CD4-positive, alpha-beta T cell (primary cell): ENCODE measurements around the gene SERPIND1. TPM values are rescaled to one million over a fixed set of nuclear protein-coding genes. Genes with fewer than 3 reads are reported as not detected.

Experiments used
- ATAC-seq: fragments of 200-7000 bp; cut with Tn5 transposase; one replicate; pipeline ENCODE4 v1.10.0; 2022; ENCODE audit warnings: mild to moderate bottlenecking; ENCODE audit not compliant: poor library complexity
- CTCF ChIA-PET: fragments of 350-600 bp; sonication (Branson Sonifier 250); formaldehyde crosslinking; loops from one replicate; lab custom pipeline; 2021; ENCODE audit warnings: antibody characterized with exemption, inconsistent platforms; lab: Charles Lee
- POLR2A ChIA-PET: fragments of 350-600 bp; sonication (Branson Sonifier 250); formaldehyde crosslinking; loops from one replicate; lab custom pipeline; 2021; ENCODE audit warnings: antibody characterized with exemption, inconsistent platforms; lab: Charles Lee
- DNase-seq, 14 experiments: peaks; one replicate each; pipeline ENCODE4 v3.0.0-alpha.2; 2013 to 2020; ENCODE audit warnings: mixed read lengths in 2 of 14
- H3K27ac ChIP-seq, 2 donors: one replicate each; pipeline versions ENCODE4 v1.5.1 to v1.7.0; 2013; ENCODE audit warnings: low read length in 2 of 2, low read depth in 1 of 2, mild to moderate bottlenecking in 1 of 2
- H3K27me3 ChIP-seq, 2 experiments: 1 replicate in 1 of 2; 2 replicates in 1 of 2; pipeline versions ENCODE4 v1.6.1 to v1.7.0; 2013; ENCODE audit warnings: low read length in 2 of 2, control low read depth in 1 of 2, mild to moderate bottlenecking in 1 of 2, moderate library complexity in 1 of 2; ENCODE audit not compliant: insufficient read depth in 2 of 2, control insufficient read depth in 1 of 2
- H3K36me3 ChIP-seq: one replicate; pipeline ENCODE4 v1.6.1; 2013; ENCODE audit warnings: low read length, control low read depth; ENCODE audit not compliant: insufficient read depth
- H3K4me1 ChIP-seq: one replicate; pipeline ENCODE4 v1.6.1; 2013; ENCODE audit warnings: low read length, control low read depth; ENCODE audit not compliant: insufficient read depth
- H3K4me3 ChIP-seq: one replicate; pipeline ENCODE4 v1.5.1; 2013; ENCODE audit warnings: mild to moderate bottlenecking, low read length, moderate library complexity
- H3K9me3 ChIP-seq, 2 experiments: 1 replicate in 1 of 2; 2 replicates in 1 of 2; pipeline versions ENCODE4 v1.6.1 to v1.7.0; 2013; ENCODE audit warnings: low read length in 2 of 2, mild to moderate bottlenecking in 2 of 2, control low read depth in 1 of 2, moderate library complexity in 1 of 2; ENCODE audit not compliant: control insufficient read depth in 1 of 2, insufficient read depth in 1 of 2
- H3K27ac Mint-ChIP-seq: one replicate; pipeline ENCODE4 v1.8.0; 2020; ENCODE audit warnings: mixed read lengths
- H3K27me3 Mint-ChIP-seq: one replicate; pipeline ENCODE4 v1.8.0; 2021; ENCODE audit warnings: mixed read lengths
- H3K36me3 Mint-ChIP-seq: one replicate; pipeline ENCODE4 v1.8.0; 2021; ENCODE audit warnings: low read depth, mixed read lengths
- H3K4me1 Mint-ChIP-seq: one replicate; pipeline ENCODE4 v1.8.0; 2021; ENCODE audit warnings: low read depth, mixed read lengths
- H3K4me3 Mint-ChIP-seq: one replicate; pipeline ENCODE4 v1.8.0; 2020; ENCODE audit warnings: mild to moderate bottlenecking, mixed read lengths
- H3K9me3 Mint-ChIP-seq: one replicate; pipeline ENCODE4 v1.8.0; 2020; ENCODE audit warnings: mixed read lengths
- intact Hi-C, 2 experiments: fragments of 100-400 bp; cut with DNase I in 1 of 2; cut with micrococcal nuclease in 1 of 2; formaldehyde crosslinking; loops; one replicate each; pipeline versions ENCODE4 v1.15.1 to v1.9.0; 2023 to 2025; cut with DNase I, micrococcal nuclease
- total RNA-seq, 174 experiments: library from RNA in 2 of 174; stranded (reverse) in 2 of 174; gene quantifications; one replicate each; pipeline ENCODE4 v1.2.3 and lab custom pipeline; 2021 to 2026
- TF ChIP-seq, protein P1 (sequence below): fragments of 200-600 bp; IDR thresholded peaks from one replicate; pipeline ENCODE4 v1.8.0; 2022; ENCODE audit warnings: antibody characterized with exemption, mild to moderate bottlenecking

SERPIND1 gene
- total RNA-seq, 2 experiments from 2014 or later, result not detected

DNA sequence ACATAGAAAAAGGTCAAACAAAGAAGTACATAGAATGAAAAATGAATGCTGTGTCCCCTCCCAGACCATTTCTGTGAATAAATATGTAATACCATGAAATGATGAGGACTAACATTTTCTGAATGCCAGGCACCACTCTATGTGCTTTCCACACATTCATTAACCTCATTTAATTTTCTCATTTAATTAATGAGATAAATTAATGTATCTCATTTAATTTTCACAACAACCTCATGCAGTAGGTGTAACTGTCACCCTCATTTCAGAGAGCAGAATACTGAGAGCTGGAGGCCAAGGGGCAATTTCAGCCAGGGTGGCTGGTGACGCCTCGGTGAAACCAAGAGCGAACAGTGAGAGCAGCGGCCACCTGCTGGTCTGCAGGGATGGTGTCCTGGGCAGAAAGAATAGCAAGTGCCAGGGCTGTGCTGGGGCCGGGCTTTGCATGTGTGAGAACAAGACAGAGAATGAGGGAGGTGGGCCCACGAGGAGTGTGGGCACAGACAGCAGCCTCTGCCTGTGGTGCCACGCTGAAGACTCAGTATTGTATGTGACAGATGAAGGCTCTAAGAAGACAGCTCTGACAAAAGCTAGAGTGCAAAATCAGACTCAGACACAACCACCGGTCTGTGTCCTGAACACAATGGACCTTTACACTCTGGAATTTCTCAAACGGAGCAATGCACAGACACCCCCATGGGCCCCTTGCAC, 1.8 kb upstream of the SERPIND1 start:
- CTCF ChIA-PET, result no interaction called here
- Mint-ChIP-seq H3K9me3 (no peaks in the 10 kb centered on the region), H3K36me3 (peaks cover 60% of the 10 kb centered on the region), H3K4me1 (no peaks in the 10 kb centered on the region), H3K27ac (no peak overlapping the region), H3K27me3 (no peaks in the 10 kb centered on the region), H3K4me3 (no peak overlapping the region)
- POLR2A ChIA-PET, result no interaction called here
- Histone ChIP-seq H3K9me3 (no peaks in the 10 kb centered on the region), H3K4me3 (no peak overlapping the region), H3K4me1 (no peaks in the 10 kb centered on the region), H3K27me3 (no peaks in the 10 kb centered on the region), H3K36me3 (peaks cover 25% of the 10 kb centered on the region), H3K27ac (no peak overlapping the region)
- DNase-seq (no peak), ATAC-seq (no peak)
- intact Hi-C loops, result no loop called here
- TF ChIP-seq, protein P1, sequence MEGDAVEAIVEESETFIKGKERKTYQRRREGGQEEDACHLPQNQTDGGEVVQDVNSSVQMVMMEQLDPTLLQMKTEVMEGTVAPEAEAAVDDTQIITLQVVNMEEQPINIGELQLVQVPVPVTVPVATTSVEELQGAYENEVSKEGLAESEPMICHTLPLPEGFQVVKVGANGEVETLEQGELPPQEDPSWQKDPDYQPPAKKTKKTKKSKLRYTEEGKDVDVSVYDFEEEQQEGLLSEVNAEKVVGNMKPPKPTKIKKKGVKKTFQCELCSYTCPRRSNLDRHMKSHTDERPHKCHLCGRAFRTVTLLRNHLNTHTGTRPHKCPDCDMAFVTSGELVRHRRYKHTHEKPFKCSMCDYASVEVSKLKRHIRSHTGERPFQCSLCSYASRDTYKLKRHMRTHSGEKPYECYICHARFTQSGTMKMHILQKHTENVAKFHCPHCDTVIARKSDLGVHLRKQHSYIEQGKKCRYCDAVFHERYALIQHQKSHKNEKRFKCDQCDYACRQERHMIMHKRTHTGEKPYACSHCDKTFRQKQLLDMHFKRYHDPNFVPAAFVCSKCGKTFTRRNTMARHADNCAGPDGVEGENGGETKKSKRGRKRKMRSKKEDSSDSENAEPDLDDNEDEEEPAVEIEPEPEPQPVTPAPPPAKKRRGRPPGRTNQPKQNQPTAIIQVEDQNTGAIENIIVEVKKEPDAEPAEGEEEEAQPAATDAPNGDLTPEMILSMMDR, result no peak

DNA sequence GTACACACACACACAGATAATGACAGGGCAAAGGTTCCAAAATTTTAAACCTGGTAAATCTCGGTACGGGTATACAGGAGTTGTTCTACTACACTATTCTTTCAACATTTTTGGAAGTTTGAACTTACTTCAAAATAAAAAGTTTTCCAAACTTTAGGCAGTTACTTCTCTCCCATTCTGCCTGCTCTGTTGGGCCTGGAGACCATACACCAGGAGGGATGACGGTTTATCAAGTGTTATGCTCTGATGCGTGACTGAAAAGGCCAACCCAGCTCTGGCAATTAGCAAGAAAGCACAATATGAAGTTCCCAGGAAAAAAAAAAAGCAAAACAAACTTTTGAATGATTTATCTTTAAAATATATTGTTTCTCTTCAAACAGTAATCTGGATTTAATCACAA, 969 bp downstream of the SERPIND1 start:
- no peak for DNase-seq
- Mint-ChIP-seq H3K4me3 (no peak overlapping the region), H3K27ac (no peak overlapping the region), H3K27me3 (no peaks in the 10 kb centered on the region), H3K9me3 (no peaks in the 10 kb centered on the region), H3K4me1 (no peaks in the 10 kb centered on the region), H3K36me3 (peaks cover 63% of the 10 kb centered on the region)
- CTCF ChIA-PET, result no interaction called here
- POLR2A ChIA-PET, result no interaction called here
- H3K4me1 ChIP-seq, result no peaks in the 10 kb centered on the region
- intact Hi-C loops, result no loop called here
- H3K4me3 ChIP-seq, result no peak overlapping the region
- H3K27me3 ChIP-seq, result no peaks in the 10 kb centered on the region
- no peaks in the 10 kb centered on the region for H3K9me3 ChIP-seq
- TF ChIP-seq, protein P1, result no peak
- ATAC-seq, result no peak
- no peak overlapping the region for H3K27ac ChIP-seq
- H3K36me3 ChIP-seq, result peaks cover 43% of the 10 kb centered on the region

DNA sequence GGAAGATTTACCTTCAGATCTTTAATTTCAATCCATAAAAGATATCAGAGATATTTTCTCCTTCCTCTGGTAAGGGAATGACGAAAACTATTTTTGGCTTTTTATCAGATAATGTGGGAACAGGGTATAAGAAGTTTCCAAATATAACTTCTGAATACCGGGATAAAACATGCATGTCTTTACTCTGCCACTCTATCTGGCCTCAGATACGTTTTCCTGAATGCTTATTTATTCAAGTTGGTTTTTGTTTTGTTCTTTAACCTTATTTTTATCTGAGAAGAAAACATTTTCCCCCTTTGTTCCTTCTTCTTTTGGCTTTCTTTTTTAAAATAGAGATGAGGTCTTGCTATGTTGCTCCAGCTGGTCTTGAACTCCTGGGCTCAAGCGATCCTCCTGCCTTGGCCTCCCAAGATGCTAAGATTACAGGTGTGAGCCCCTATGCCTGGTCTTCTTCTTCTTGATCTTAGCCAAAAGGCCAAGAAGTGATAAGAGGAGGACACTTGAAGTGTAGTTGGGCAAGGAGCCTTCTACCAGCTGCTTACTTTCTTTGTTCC, 1.5 kb downstream of the SERPIND1 start:
- intact Hi-C loops, result no loop called here
- no peaks in the 10 kb centered on the region for H3K27me3 ChIP-seq
- no peak for DNase-seq
- H3K9me3 Mint-ChIP-seq, result no peaks in the 10 kb centered on the region
- ATAC-seq, result no peak
- H3K4me1 Mint-ChIP-seq, result no peaks in the 10 kb centered on the region
- ChIA-PET POLR2A (no interaction called here), CTCF (no interaction called here)
- no peak overlapping the region for H3K27ac Mint-ChIP-seq
- H3K36me3 Mint-ChIP-seq, result peaks cover 66% of the 10 kb centered on the region
- no peak overlapping the region for H3K27ac ChIP-seq
- no peak overlapping the region for H3K4me3 Mint-ChIP-seq
- no peaks in the 10 kb centered on the region for H3K27me3 Mint-ChIP-seq
- no peak overlapping the region for H3K4me3 ChIP-seq
- H3K4me1 ChIP-seq, result no peaks in the 10 kb centered on the region
- TF ChIP-seq, protein P1, result no peak
- H3K9me3 ChIP-seq, result no peaks in the 10 kb centered on the region
- peaks cover 49% of the 10 kb centered on the region for H3K36me3 ChIP-seq
